H1 (cell line): Measurements from ENCODE around the gene BRMS1. TPM values are rescaled to one million over a fixed set of nuclear protein-coding genes. Genes with fewer than 3 reads are reported as not detected.

Experiments used
- CTBP2 ChIP-seq: IDR thresholded peaks from 2 replicates; pipeline ENCODE4 v1.7.0; 2011; ENCODE audit warnings: borderline replicate concordance, mild to moderate bottlenecking, moderate library complexity, mixed read lengths, low read length; ENCODE audit not compliant: insufficient read depth, insufficient read length
- CTCF ChIP-seq, 3 experiments: IDR thresholded peaks; 1 replicate in 2 of 3; 2 replicates in 1 of 3; pipeline versions ENCODE4 v1.5.1 to v1.6.1; 2011; ENCODE audit warnings: low read length in 3 of 3, mild to moderate bottlenecking in 3 of 3, inconsistent platforms in 2 of 3, low read depth in 1 of 3, moderate library complexity in 1 of 3; ENCODE audit not compliant: insufficient read depth in 1 of 3; ENCODE audit errors: control extremely low read depth in 1 of 3
- PHF8 ChIP-seq: fragments of 200-600 bp; sonication (generic); conservative IDR thresholded peaks from 2 replicates; pipeline ENCODE4 v1.7.1; 2012; ENCODE audit warnings: low read depth, mild to moderate bottlenecking, inconsistent platforms, low read length, moderate library complexity
- POU5F1 ChIP-seq: IDR thresholded peaks from 2 replicates; pipeline ENCODE4 v1.6.1; 2011; ENCODE audit warnings: low read depth, mild to moderate bottlenecking, low read length, moderate library complexity
- SAP30 ChIP-seq: fragments of 300-600 bp; sonication (generic); IDR thresholded peaks from 2 replicates; pipeline ENCODE4 v1.7.1; 2012; ENCODE audit warnings: low read length, moderate library complexity, mild to moderate bottlenecking, inconsistent platforms; ENCODE audit not compliant: insufficient read depth, insufficient replicate concordance
- SIRT6 ChIP-seq: IDR thresholded peaks from one replicate; pipeline ENCODE4 v1.7.1; 2012; ENCODE audit warnings: low read length, inconsistent platforms
- TAF1 ChIP-seq: IDR thresholded peaks from 2 replicates; pipeline ENCODE4 v1.6.1; 2011; ENCODE audit warnings: mild to moderate bottlenecking, low read depth, low read length
- TAF7 ChIP-seq: optimal IDR thresholded peaks from 2 replicates; pipeline ENCODE3; 2011; ENCODE audit warnings: low read depth, mild to moderate bottlenecking, inconsistent platforms, low read length, moderate library complexity, borderline replicate concordance
- polyA plus RNA-seq, 7 experiments: library from polyadenylated mRNA; depleted of rRNA in 3 of 7; stranded (reverse) in 5 of 7; unstranded in 2 of 7; fragments of >200 nt in 5 of 7; fragments of 200-250 nt in 2 of 7; gene quantifications; 1 replicate in 5 of 7; 2 replicates in 1 of 7; 4 replicates in 1 of 7; pipeline versions ENCODE4 v1.2.1 to v1.2.3, GENCODE V29; 2011 to 2013; ENCODE audit warnings: missing spikeins in 2 of 7, mixed read lengths in 2 of 7
- total RNA-seq: library from RNA; stranded (reverse); fragmentation: NEBNext Ultra II Directional; extraction: Animal tissue kit (Norgen Biotek cat#: 25700); gene quantifications from 2 replicates; pipeline ENCODE4 v1.2.1, GENCODE V29; 2021

BRMS1 gene
- total and polyA plus RNA-seq, 2 of the 8 experiments (the other 6 are each of a cell fraction or from before 2014, with no cell fraction given), result 39.2 to 46.1 TPM

DNA sequence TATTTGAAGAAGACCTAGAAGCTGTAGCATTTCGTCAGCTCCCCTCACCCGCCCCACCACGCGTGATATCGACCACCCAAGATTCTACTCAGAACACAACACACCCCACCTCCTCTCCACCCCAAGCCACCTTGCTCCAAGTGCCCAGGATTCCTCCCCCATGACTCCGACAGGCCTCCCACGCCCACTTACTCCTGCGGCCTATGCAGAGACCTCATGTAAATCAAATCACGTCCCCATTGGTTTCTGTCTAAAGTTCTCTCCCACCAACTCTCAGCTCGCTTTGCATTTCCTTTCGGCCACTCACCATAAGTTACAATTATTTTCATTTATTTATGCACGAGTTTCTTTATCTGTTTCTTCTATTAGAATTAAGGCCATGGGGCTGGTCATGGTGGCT lies 42.2 kb downstream of the BRMS1 start (continued):
- no peak for TF ChIP-seq CTCF (IDR thresholded peaks at IDR 0.05; ENCODE audit: control extremely low read depth in 1 of 3, insufficient read depth in 1 of 3, low read depth in 1 of 3, low read length in 3 of 3)
- no peak for TF ChIP-seq SIRT6
- no peak for TF ChIP-seq PHF8
- TF ChIP-seq TAF1, result no peak
- no peak for TF ChIP-seq SAP30
- TF ChIP-seq TAF7, result no peak
- TF ChIP-seq POU5F1, result no peak
- TF ChIP-seq CTBP2, result no peak
